ENCODE measurements around the gene CR1. TPM values are rescaled to one million over a fixed set of nuclear protein-coding genes. Genes with fewer than 3 reads are reported as not detected.

CR1 gene
- total and polyA plus RNA-seq, 2 experiments from 2014 or later = 0.65 to 0.76 TPM

GRCh38 chr1:207645635-207646081 lies 149.7 kb downstream of the CR1 start (continued):
- TF ChIP-seq ZNF462 (CRISPR knock-in tag; IDR thresholded peaks at IDR 0.05) (no peak), NANOG (IDR thresholded peaks at IDR 0.05; ENCODE audit: borderline replicate concordance) (no peak), ZNF114 (CRISPR knock-in tag; IDR thresholded peaks at IDR 0.05) (no peak), CREB1 (CRISPR knock-in tag; IDR thresholded peaks at IDR 0.05; ENCODE audit: low read depth) (no peak)
- TF ChIP-seq, protein P1, sequence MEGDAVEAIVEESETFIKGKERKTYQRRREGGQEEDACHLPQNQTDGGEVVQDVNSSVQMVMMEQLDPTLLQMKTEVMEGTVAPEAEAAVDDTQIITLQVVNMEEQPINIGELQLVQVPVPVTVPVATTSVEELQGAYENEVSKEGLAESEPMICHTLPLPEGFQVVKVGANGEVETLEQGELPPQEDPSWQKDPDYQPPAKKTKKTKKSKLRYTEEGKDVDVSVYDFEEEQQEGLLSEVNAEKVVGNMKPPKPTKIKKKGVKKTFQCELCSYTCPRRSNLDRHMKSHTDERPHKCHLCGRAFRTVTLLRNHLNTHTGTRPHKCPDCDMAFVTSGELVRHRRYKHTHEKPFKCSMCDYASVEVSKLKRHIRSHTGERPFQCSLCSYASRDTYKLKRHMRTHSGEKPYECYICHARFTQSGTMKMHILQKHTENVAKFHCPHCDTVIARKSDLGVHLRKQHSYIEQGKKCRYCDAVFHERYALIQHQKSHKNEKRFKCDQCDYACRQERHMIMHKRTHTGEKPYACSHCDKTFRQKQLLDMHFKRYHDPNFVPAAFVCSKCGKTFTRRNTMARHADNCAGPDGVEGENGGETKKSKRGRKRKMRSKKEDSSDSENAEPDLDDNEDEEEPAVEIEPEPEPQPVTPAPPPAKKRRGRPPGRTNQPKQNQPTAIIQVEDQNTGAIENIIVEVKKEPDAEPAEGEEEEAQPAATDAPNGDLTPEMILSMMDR (conservative IDR thresholded peaks at IDR 0.05; ENCODE audit: low read depth in 2 of 2) = no peak

DNA sequence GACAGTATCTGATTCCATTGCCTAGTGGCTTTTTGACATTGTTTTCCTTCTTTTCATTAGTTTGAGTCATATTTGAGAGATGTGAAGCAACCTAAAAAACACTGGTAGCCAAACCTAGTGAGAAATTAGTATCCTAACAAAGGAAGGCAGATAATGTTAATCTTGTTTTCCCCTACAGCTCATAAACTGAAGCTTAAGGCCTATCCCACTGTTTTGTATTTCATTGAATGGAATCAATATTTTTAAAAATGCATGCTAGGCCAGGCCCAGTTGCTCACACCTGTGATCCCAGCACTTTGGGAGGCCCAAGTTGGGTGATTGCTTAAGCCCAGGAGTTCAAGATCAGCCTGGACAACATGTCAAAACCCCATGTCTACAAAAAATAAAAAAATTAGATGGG lies 150.2 kb downstream of the CR1 start:
- H3F3A ChIP-seq (replicated peaks; ENCODE audit: low read depth) = 0 out of 2 replicates have a peak, but pooled peaks cover 5% of the 10 kb centered on the region
- H3K27me3 ChIP-seq (ENCODE audit: insufficient read depth) = peaks cover 10% of the 10 kb centered on the region
- peak overlapping the region; percentile 83 for H3K4me3 Mint-ChIP-seq
- no peak overlapping the region for H3K27ac ChIP-seq (ENCODE audit: low read depth)
- H3K27me3 Mint-ChIP-seq (ENCODE audit: insufficient read depth, low read depth, poor library complexity) = peaks cover 19% of the 10 kb centered on the region
- H3K4me3 ChIP-seq = peak overlapping the region; percentile 89
- peak overlapping the region; percentile 86; the same call in 1 of the 2 replicates for H2AFZ ChIP-seq
- H3K9me2 ChIP-seq (ENCODE audit: insufficient read depth) = no peaks in the 10 kb centered on the region
- H3K4me1 Mint-ChIP-seq = peaks cover 53% of the 10 kb centered on the region
- no peaks in the 10 kb centered on the region for H3K36me3 ChIP-seq (ENCODE audit: insufficient read depth)
- H3K79me2 ChIP-seq (replicated peaks; ENCODE audit: insufficient read depth) = peaks cover 14% of the 10 kb centered on the region
- H3K4me2 ChIP-seq = peak overlapping the region; percentile 96
- H3K27ac Mint-ChIP-seq = no peak overlapping the region
- no peaks in the 10 kb centered on the region for H3K36me3 Mint-ChIP-seq (ENCODE audit: low read depth)
- H4K20me1 ChIP-seq (replicated peaks; ENCODE audit: insufficient read depth) = no peaks in the 10 kb centered on the region
- H3K9me3 Mint-ChIP-seq = no peaks in the 10 kb centered on the region
- ATAC-seq = no peak
- no peak for DNase-seq (ENCODE audit: low spot score)
- peaks cover 44% of the 10 kb centered on the region for H3K4me1 ChIP-seq (ENCODE audit: insufficient read depth)
- TF ChIP-seq NANOG (IDR thresholded peaks at IDR 0.05; ENCODE audit: borderline replicate concordance) (no peak), ZNF331 (CRISPR knock-in tag; IDR thresholded peaks at IDR 0.05; ENCODE audit: low read depth) (no peak), ZNF114 (CRISPR knock-in tag; IDR thresholded peaks at IDR 0.05) (no peak), POLR2AphosphoS5 (IDR thresholded peaks at IDR 0.05; ENCODE audit: low read depth) (no peak), EZH2phosphoT487 (IDR thresholded peaks at IDR 0.05; ENCODE audit: unreplicated experiment) (no peak), CREB1 (CRISPR knock-in tag; IDR thresholded peaks at IDR 0.05; ENCODE audit: low read depth) (no peak)
- TF ChIP-seq, protein P2, sequence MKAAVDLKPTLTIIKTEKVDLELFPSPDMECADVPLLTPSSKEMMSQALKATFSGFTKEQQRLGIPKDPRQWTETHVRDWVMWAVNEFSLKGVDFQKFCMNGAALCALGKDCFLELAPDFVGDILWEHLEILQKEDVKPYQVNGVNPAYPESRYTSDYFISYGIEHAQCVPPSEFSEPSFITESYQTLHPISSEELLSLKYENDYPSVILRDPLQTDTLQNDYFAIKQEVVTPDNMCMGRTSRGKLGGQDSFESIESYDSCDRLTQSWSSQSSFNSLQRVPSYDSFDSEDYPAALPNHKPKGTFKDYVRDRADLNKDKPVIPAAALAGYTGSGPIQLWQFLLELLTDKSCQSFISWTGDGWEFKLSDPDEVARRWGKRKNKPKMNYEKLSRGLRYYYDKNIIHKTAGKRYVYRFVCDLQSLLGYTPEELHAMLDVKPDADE (IDR thresholded peaks at IDR 0.05) = no peak
- TF ChIP-seq, protein P3, sequence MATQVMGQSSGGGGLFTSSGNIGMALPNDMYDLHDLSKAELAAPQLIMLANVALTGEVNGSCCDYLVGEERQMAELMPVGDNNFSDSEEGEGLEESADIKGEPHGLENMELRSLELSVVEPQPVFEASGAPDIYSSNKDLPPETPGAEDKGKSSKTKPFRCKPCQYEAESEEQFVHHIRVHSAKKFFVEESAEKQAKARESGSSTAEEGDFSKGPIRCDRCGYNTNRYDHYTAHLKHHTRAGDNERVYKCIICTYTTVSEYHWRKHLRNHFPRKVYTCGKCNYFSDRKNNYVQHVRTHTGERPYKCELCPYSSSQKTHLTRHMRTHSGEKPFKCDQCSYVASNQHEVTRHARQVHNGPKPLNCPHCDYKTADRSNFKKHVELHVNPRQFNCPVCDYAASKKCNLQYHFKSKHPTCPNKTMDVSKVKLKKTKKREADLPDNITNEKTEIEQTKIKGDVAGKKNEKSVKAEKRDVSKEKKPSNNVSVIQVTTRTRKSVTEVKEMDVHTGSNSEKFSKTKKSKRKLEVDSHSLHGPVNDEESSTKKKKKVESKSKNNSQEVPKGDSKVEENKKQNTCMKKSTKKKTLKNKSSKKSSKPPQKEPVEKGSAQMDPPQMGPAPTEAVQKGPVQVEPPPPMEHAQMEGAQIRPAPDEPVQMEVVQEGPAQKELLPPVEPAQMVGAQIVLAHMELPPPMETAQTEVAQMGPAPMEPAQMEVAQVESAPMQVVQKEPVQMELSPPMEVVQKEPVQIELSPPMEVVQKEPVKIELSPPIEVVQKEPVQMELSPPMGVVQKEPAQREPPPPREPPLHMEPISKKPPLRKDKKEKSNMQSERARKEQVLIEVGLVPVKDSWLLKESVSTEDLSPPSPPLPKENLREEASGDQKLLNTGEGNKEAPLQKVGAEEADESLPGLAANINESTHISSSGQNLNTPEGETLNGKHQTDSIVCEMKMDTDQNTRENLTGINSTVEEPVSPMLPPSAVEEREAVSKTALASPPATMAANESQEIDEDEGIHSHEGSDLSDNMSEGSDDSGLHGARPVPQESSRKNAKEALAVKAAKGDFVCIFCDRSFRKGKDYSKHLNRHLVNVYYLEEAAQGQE (IDR thresholded peaks at IDR 0.05; ENCODE audit: unreplicated experiment) = no peak

All from GM23338 (cell line).